SK-N-MC (cell line): ENCODE measurements around the gene COX15.

Experiments
- EZH2 ChIP-seq: fragments of 200-600 bp; sonication (generic); IDR thresholded peaks from one replicate; pipeline ENCODE4 v1.6.1; 2017; ENCODE audit warnings: antibody characterized with exemption
- POLR2AphosphoS5 ChIP-seq: IDR thresholded peaks from 2 replicates; pipeline ENCODE4 v1.6.1; 2012; ENCODE audit warnings: mild to moderate bottlenecking, low read depth, low read length, borderline replicate concordance

- TF ChIP-seq EZH2 (no peak), POLR2AphosphoS5 (no peak)
Measured at GRCh38 chr10:99720387-99720786, 11.5 kb downstream of the COX15 start.
